ENCODE measurements around the gene FUZ.

FUZ gene

DNA sequence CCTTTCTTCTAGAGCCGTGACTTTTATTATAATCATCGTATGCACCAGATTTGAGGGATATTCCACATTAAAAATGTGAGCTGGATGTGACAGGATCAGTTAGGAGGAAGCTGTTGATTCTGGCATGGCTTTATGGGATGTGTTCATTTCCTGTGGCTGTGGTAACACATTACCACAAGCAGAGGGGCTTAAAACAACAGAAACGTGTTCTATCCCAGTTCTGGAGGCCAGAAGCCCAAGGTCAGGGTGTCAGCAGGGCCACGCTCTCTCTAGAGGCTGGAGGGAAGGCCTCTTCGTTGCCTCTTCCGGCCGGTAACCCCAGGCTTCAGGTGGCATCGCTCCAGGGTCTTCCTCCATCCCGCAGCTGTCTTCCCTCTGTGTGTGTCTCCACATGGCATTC is 19.5 kb upstream of the FUZ start (continued):
- TF ChIP-seq, protein P1, sequence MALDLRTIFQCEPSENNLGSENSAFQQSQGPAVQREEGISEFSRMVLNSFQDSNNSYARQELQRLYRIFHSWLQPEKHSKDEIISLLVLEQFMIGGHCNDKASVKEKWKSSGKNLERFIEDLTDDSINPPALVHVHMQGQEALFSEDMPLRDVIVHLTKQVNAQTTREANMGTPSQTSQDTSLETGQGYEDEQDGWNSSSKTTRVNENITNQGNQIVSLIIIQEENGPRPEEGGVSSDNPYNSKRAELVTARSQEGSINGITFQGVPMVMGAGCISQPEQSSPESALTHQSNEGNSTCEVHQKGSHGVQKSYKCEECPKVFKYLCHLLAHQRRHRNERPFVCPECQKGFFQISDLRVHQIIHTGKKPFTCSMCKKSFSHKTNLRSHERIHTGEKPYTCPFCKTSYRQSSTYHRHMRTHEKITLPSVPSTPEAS (tag by site-specific recombination; IDR thresholded peaks at IDR 0.05): no peak
- no peak for TF ChIP-seq ZNF514 (tag by site-specific recombination; IDR thresholded peaks at IDR 0.05)
- TF ChIP-seq SETDB1 (IDR thresholded peaks at IDR 0.05; ENCODE audit: insufficient read length, low read length): no peak

DNA sequence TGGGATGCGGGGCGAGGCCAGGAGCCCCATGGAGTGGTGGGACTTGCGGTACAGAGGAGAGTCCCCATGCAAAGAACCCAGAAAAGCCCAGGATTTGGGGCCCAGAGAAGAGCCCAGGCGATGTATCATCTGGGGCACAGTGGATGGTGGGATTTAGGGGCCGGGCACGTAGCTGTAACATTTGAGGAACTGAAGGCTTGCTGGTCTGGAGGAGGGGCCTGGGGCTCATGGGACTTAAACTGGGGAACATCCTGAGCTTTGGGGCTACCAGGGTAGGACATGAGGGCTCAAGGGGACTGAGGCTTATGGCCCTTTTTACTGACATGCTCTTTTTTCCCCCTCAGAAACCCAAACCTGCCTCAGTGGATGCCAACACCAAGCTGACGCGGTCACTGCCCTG is 18.5 kb upstream of the FUZ start:
- ChIA-PET CTCF (no interaction called here), POLR2A (no interaction called here)
- H3K27ac ChIP-seq (ENCODE audit: extremely low read depth, low read depth, low read length): no peak overlapping the region
- H3K9me3 ChIP-seq (ENCODE audit: control insufficient read depth, insufficient read depth, low read depth, low read length): no peaks in the 10 kb centered on the region
- H3K36me3 ChIP-seq (ENCODE audit: control insufficient read depth in 2 of 2, insufficient read depth in 1 of 2, low read length in 2 of 2): peaks cover 6 to 93% of the 10 kb centered on the region in 2 experiments; a peak in 2 of 3 replicates
- no peaks in the 10 kb centered on the region for H3K4me1 ChIP-seq (ENCODE audit: control insufficient read depth, insufficient read depth, low read length)
- TF ChIP-seq ZNF248 (tag by site-specific recombination; IDR thresholded peaks at IDR 0.05) (no peak), ZFP69B (tag by site-specific recombination; IDR thresholded peaks at IDR 0.05) (no peak), ZNF214 (tag by site-specific recombination; IDR thresholded peaks at IDR 0.05; ENCODE audit: borderline replicate concordance) (no peak), ZNF791 (tag by site-specific recombination; IDR thresholded peaks at IDR 0.05) (no peak), ZNF324 (tag by site-specific recombination; IDR thresholded peaks at IDR 0.05) (no peak), ZNF510 (tag by site-specific recombination; IDR thresholded peaks at IDR 0.05; ENCODE audit: insufficient replicate concordance) (no peak), ZNF426 (tag by site-specific recombination; IDR thresholded peaks at IDR 0.05) (no peak), ZNF707 (tag by site-specific recombination; IDR thresholded peaks at IDR 0.05) (no peak), ZNF701 (tag by site-specific recombination; IDR thresholded peaks at IDR 0.05) (no peak), IKZF3 (tag by site-specific recombination; IDR thresholded peaks at IDR 0.05) (no peak), ZNF132 (tag by site-specific recombination; IDR thresholded peaks at IDR 0.05; ENCODE audit: borderline replicate concordance) (no peak), ZNF169 (tag by site-specific recombination; IDR thresholded peaks at IDR 0.05) (no peak), ZNF777 (tag by site-specific recombination; IDR thresholded peaks at IDR 0.05; ENCODE audit: borderline replicate concordance) (no peak)
- TF ChIP-seq, protein P2, sequence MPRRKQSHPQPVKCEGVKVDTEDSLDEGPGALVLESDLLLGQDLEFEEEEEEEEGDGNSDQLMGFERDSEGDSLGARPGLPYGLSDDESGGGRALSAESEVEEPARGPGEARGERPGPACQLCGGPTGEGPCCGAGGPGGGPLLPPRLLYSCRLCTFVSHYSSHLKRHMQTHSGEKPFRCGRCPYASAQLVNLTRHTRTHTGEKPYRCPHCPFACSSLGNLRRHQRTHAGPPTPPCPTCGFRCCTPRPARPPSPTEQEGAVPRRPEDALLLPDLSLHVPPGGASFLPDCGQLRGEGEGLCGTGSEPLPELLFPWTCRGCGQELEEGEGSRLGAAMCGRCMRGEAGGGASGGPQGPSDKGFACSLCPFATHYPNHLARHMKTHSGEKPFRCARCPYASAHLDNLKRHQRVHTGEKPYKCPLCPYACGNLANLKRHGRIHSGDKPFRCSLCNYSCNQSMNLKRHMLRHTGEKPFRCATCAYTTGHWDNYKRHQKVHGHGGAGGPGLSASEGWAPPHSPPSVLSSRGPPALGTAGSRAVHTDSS (tag by site-specific recombination; IDR thresholded peaks at IDR 0.05): no peak
- TF ChIP-seq, protein P3, sequence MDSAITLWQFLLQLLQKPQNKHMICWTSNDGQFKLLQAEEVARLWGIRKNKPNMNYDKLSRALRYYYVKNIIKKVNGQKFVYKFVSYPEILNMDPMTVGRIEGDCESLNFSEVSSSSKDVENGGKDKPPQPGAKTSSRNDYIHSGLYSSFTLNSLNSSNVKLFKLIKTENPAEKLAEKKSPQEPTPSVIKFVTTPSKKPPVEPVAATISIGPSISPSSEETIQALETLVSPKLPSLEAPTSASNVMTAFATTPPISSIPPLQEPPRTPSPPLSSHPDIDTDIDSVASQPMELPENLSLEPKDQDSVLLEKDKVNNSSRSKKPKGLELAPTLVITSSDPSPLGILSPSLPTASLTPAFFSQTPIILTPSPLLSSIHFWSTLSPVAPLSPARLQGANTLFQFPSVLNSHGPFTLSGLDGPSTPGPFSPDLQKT (IDR thresholded peaks at IDR 0.05; ENCODE audit: borderline replicate concordance, low read depth, low read length): no peak
- TF ChIP-seq, protein P4, sequence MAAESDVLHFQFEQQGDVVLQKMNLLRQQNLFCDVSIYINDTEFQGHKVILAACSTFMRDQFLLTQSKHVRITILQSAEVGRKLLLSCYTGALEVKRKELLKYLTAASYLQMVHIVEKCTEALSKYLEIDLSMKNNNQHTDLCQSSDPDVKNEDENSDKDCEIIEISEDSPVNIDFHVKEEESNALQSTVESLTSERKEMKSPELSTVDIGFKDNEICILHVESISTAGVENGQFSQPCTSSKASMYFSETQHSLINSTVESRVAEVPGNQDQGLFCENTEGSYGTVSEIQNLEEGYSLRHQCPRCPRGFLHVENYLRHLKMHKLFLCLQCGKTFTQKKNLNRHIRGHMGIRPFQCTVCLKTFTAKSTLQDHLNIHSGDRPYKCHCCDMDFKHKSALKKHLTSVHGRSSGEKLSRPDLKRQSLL (tag by site-specific recombination; IDR thresholded peaks at IDR 0.05): no peak
- TF ChIP-seq, protein P5, sequence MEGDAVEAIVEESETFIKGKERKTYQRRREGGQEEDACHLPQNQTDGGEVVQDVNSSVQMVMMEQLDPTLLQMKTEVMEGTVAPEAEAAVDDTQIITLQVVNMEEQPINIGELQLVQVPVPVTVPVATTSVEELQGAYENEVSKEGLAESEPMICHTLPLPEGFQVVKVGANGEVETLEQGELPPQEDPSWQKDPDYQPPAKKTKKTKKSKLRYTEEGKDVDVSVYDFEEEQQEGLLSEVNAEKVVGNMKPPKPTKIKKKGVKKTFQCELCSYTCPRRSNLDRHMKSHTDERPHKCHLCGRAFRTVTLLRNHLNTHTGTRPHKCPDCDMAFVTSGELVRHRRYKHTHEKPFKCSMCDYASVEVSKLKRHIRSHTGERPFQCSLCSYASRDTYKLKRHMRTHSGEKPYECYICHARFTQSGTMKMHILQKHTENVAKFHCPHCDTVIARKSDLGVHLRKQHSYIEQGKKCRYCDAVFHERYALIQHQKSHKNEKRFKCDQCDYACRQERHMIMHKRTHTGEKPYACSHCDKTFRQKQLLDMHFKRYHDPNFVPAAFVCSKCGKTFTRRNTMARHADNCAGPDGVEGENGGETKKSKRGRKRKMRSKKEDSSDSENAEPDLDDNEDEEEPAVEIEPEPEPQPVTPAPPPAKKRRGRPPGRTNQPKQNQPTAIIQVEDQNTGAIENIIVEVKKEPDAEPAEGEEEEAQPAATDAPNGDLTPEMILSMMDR (tag by site-specific recombination; IDR thresholded peaks at IDR 0.05): no peak
- TF ChIP-seq, protein P6, sequence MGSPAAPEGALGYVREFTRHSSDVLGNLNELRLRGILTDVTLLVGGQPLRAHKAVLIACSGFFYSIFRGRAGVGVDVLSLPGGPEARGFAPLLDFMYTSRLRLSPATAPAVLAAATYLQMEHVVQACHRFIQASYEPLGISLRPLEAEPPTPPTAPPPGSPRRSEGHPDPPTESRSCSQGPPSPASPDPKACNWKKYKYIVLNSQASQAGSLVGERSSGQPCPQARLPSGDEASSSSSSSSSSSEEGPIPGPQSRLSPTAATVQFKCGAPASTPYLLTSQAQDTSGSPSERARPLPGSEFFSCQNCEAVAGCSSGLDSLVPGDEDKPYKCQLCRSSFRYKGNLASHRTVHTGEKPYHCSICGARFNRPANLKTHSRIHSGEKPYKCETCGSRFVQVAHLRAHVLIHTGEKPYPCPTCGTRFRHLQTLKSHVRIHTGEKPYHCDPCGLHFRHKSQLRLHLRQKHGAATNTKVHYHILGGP (tag by site-specific recombination; IDR thresholded peaks at IDR 0.05): no peak
- TF ChIP-seq, protein P7, sequence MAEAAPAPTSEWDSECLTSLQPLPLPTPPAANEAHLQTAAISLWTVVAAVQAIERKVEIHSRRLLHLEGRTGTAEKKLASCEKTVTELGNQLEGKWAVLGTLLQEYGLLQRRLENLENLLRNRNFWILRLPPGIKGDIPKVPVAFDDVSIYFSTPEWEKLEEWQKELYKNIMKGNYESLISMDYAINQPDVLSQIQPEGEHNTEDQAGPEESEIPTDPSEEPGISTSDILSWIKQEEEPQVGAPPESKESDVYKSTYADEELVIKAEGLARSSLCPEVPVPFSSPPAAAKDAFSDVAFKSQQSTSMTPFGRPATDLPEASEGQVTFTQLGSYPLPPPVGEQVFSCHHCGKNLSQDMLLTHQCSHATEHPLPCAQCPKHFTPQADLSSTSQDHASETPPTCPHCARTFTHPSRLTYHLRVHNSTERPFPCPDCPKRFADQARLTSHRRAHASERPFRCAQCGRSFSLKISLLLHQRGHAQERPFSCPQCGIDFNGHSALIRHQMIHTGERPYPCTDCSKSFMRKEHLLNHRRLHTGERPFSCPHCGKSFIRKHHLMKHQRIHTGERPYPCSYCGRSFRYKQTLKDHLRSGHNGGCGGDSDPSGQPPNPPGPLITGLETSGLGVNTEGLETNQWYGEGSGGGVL (tag by site-specific recombination; IDR thresholded peaks at IDR 0.05): no peak
- TF ChIP-seq, protein P8, sequence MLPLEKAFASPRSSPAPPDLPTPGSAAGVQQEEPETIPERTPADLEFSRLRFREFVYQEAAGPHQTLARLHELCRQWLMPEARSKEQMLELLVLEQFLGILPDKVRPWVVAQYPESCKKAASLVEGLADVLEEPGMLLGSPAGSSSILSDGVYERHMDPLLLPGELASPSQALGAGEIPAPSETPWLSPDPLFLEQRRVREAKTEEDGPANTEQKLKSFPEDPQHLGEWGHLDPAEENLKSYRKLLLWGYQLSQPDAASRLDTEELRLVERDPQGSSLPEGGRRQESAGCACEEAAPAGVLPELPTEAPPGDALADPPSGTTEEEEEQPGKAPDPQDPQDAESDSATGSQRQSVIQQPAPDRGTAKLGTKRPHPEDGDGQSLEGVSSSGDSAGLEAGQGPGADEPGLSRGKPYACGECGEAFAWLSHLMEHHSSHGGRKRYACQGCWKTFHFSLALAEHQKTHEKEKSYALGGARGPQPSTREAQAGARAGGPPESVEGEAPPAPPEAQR (tag by site-specific recombination; IDR thresholded peaks at IDR 0.05): no peak
- H3K4me3 ChIP-seq (ENCODE audit: low read depth, low read length): no peak overlapping the region

Measured in HEK293 (cell line).